WTC11 (cell line): ENCODE results near the gene MAGI3. TPM values are rescaled to one million over a fixed set of nuclear protein-coding genes. Genes with fewer than 3 reads are reported as not detected.

ENCODE experiments used
- ATAC-seq: fragments of 200-7000 bp; cut with Tn5 transposase; 2 replicates; pipeline ENCODE4 v1.10.0; 2021; ENCODE audit warnings: mild to moderate bottlenecking, moderate library complexity
- CTCF ChIA-PET: fragments of 300-600 bp; sonication (Branson Sonifier 250); formaldehyde crosslinking; loops from one replicate; lab custom pipeline; 2021; ENCODE audit warnings: antibody characterized with exemption; lab: Charles Lee
- POLR2A ChIA-PET: fragments of 350-600 bp; sonication (Branson Sonifier 250); formaldehyde crosslinking; loops from one replicate; lab custom pipeline; 2021; ENCODE audit warnings: antibody characterized with exemption; lab: Charles Lee
- DNase-seq: peaks from one replicate; pipeline ENCODE4 v3.0.0; 2021; ENCODE audit warnings: low spot score
- H3K27ac Mint-ChIP-seq: 2 replicates; pipeline ENCODE4 v1.8.0; 2021; ENCODE audit warnings: mixed read lengths
- H3K27me3 Mint-ChIP-seq: 2 replicates; pipeline ENCODE4 v1.8.0; 2021; ENCODE audit warnings: low read depth, mild to moderate bottlenecking, moderate library complexity, mixed read lengths
- H3K36me3 Mint-ChIP-seq: 2 replicates; pipeline ENCODE4 v1.8.0; 2021; ENCODE audit warnings: mixed read lengths
- H3K4me1 Mint-ChIP-seq: 2 replicates; pipeline ENCODE4 v1.8.0; 2022; ENCODE audit warnings: mixed read lengths
- H3K4me3 Mint-ChIP-seq: 2 replicates; pipeline ENCODE4 v1.8.0; 2021; ENCODE audit warnings: mild to moderate bottlenecking, moderate library complexity, mixed read lengths
- H3K9me3 Mint-ChIP-seq: 2 replicates; pipeline ENCODE4 v1.8.0; 2021; ENCODE audit warnings: mixed read lengths
- AFF4 ChIP-seq: sonication (generic); formaldehyde crosslinking; IDR thresholded peaks from 2 replicates; pipeline ENCODE4 v1.8.1; 2023; ENCODE audit warnings: mild to moderate bottlenecking, missing genetic modification reagents, borderline replicate concordance
- ATF2 ChIP-seq: sonication (generic); formaldehyde crosslinking; IDR thresholded peaks from 2 replicates; pipeline ENCODE4 v1.8.1; 2022; ENCODE audit warnings: low read depth, missing genetic modification reagents, borderline replicate concordance
- ATF3 ChIP-seq: sonication (generic); formaldehyde crosslinking; conservative IDR thresholded peaks from 2 replicates; pipeline ENCODE4 v1.8.1; 2022; ENCODE audit warnings: mild to moderate bottlenecking, missing genetic modification reagents
- CBFB ChIP-seq: sonication (generic); formaldehyde crosslinking; IDR thresholded peaks from 2 replicates; pipeline ENCODE4 v1.8.1; 2022; ENCODE audit warnings: mild to moderate bottlenecking, low read depth, missing genetic modification reagents
- E2F5 ChIP-seq: sonication (generic); formaldehyde crosslinking; IDR thresholded peaks from 2 replicates; pipeline ENCODE4 v1.8.1; 2022; ENCODE audit warnings: mild to moderate bottlenecking, moderate library complexity, missing genetic modification reagents
- ELF4 ChIP-seq: sonication (generic); formaldehyde crosslinking; IDR thresholded peaks from 2 replicates; pipeline ENCODE4 v1.8.1; 2022; ENCODE audit warnings: low read depth, mild to moderate bottlenecking, moderate library complexity, missing genetic modification reagents
- FOXJ3 ChIP-seq: sonication (generic); formaldehyde crosslinking; IDR thresholded peaks from 2 replicates; pipeline ENCODE4 v1.9.0; 2021; ENCODE audit warnings: missing genetic modification reagents, mild to moderate bottlenecking, borderline replicate concordance
- GTF2I ChIP-seq: fragments of 250-450 bp; sonication (Bioruptor Pico); conservative IDR thresholded peaks from 2 replicates; pipeline ENCODE4 v1.4.0; 2021; ENCODE audit warnings: mild to moderate bottlenecking
- IRF1 ChIP-seq: sonication (generic); formaldehyde crosslinking; IDR thresholded peaks from 2 replicates; pipeline ENCODE4 v1.8.0; 2023; ENCODE audit warnings: missing genetic modification reagents
- OVOL2 ChIP-seq: fragments of 250-450 bp; sonication (Bioruptor Pico); IDR thresholded peaks from 2 replicates; pipeline ENCODE4 v1.9.0; 2021; ENCODE audit warnings: mild to moderate bottlenecking, borderline replicate concordance
- RELA ChIP-seq: sonication (generic); formaldehyde crosslinking; IDR thresholded peaks from 2 replicates; pipeline ENCODE4 v1.8.1; 2022; ENCODE audit warnings: missing genetic modification reagents, mild to moderate bottlenecking, borderline replicate concordance
- SP1 ChIP-seq: sonication (generic); formaldehyde crosslinking; conservative IDR thresholded peaks from 2 replicates; pipeline ENCODE4 v1.8.1; 2022; ENCODE audit warnings: missing genetic modification reagents
- TEAD1 ChIP-seq: sonication (generic); formaldehyde crosslinking; IDR thresholded peaks from 2 replicates; pipeline ENCODE4 v1.8.0; 2022; ENCODE audit warnings: mild to moderate bottlenecking, missing genetic modification reagents
- ZNF138 ChIP-seq: sonication (generic); formaldehyde crosslinking; conservative IDR thresholded peaks from 2 replicates; pipeline ENCODE4 v1.8.1; 2022; ENCODE audit warnings: mild to moderate bottlenecking, moderate library complexity, missing genetic modification reagents
- ZNF281 ChIP-seq: sonication (generic); formaldehyde crosslinking; IDR thresholded peaks from 2 replicates; pipeline ENCODE4 v1.8.0; 2023; ENCODE audit warnings: mild to moderate bottlenecking, missing genetic modification reagents
- ZNF396 ChIP-seq: fragments of 250-450 bp; sonication (Bioruptor Pico); IDR thresholded peaks from 2 replicates; pipeline ENCODE4 v1.8.0; 2021; ENCODE audit warnings: mild to moderate bottlenecking, moderate library complexity, borderline replicate concordance
- ZNF416 ChIP-seq: fragments of 250-450 bp; sonication (Bioruptor Pico); IDR thresholded peaks from 2 replicates; pipeline ENCODE4 v1.9.0; 2021; ENCODE audit warnings: mild to moderate bottlenecking, inconsistent platforms
- ZNF512 ChIP-seq: sonication (generic); formaldehyde crosslinking; IDR thresholded peaks from 2 replicates; pipeline ENCODE4 v1.8.1; 2022; ENCODE audit warnings: missing genetic modification reagents, borderline replicate concordance
- ZNF671 ChIP-seq: fragments of 250-450 bp; sonication (Bioruptor Pico); IDR thresholded peaks from 2 replicates; pipeline ENCODE4 v1.8.0; 2021; ENCODE audit warnings: mild to moderate bottlenecking
- total RNA-seq: library from RNA; stranded (reverse); gene quantifications from 3 replicates; pipeline ENCODE4 v1.2.3, GENCODE V29; 2021

The MAGI3 gene
- total RNA-seq, 1 experiment from 2014 or later = 9.7 TPM

GRCh38 chr1:113451710-113452109 is 61.4 kb downstream of the MAGI3 start (continued):
- no peak for TF ChIP-seq ZNF281 (CRISPR knock-in tag)
- no peak for TF ChIP-seq IRF1 (CRISPR knock-in tag)
- TF ChIP-seq TEAD1 (CRISPR knock-in tag) = no peak
- TF ChIP-seq ZNF396 (CRISPR knock-in tag) = no peak
- TF ChIP-seq FOXJ3 (CRISPR knock-in tag) = no peak
- TF ChIP-seq RELA = no peak
- no peak for TF ChIP-seq GTF2I (CRISPR knock-in tag)
- no peak for TF ChIP-seq ZNF671 (CRISPR knock-in tag)
- no peak for TF ChIP-seq ZNF138 (CRISPR knock-in tag)

- DNase-seq (peak; percentile 12), ATAC-seq (peak; percentile 65)
- Mint-ChIP-seq H3K4me1 (peaks cover 4% of the 10 kb centered on the region), H3K4me3 (no peak overlapping the region), H3K27ac (no peak overlapping the region), H3K9me3 (peaks cover 6% of the 10 kb centered on the region), H3K27me3 (no peaks in the 10 kb centered on the region), H3K36me3 (no peaks in the 10 kb centered on the region)
- POLR2A ChIA-PET = no interaction called here
- CTCF ChIA-PET = interaction anchor here (0.6 to 1.8 kb wide), 11 partner anchors 10 to 738 kb away, joined by 3 to 10 read pairs (median 3); partner anchors contain the start of gene PPM1J
- TF ChIP-seq ZNF416 (CRISPR knock-in tag) = no peak
- TF ChIP-seq ATF3 (CRISPR knock-in tag) = no peak
- TF ChIP-seq AFF4 (CRISPR knock-in tag) = no peak
- TF ChIP-seq ZNF512 = no peak
- no peak for TF ChIP-seq CBFB
- no peak for TF ChIP-seq ZNF396 (CRISPR knock-in tag)
- TF ChIP-seq OVOL2 (CRISPR knock-in tag) = no peak
- no peak for TF ChIP-seq ATF2 (CRISPR knock-in tag)
- no peak for TF ChIP-seq SP1
- no peak for TF ChIP-seq ELF4
- TF ChIP-seq E2F5 = no peak
Measured at GRCh38 chr1:113452921-113453770, 62.8 kb downstream of the MAGI3 start.
